HEK293 (cell line): Measurements from ENCODE around the gene ADRA2B.

Experiments used
- CTCF ChIA-PET: fragments of 350-600 bp; formaldehyde crosslinking; extraction: SDS; loops from one replicate; lab custom pipeline; 2021; ENCODE audit warnings: antibody characterized with exemption; lab: Yijun Ruan, JAX
- POLR2A ChIA-PET: fragments of 300-600 bp; formaldehyde crosslinking; extraction: SDS; loops from one replicate; lab custom pipeline; 2020; ENCODE audit warnings: antibody characterized with exemption, inconsistent platforms; lab: Yijun Ruan, JAX
- H3K27ac ChIP-seq: fragments of 200-500 bp; sonication (Bioruptor generic); 2 replicates; pipeline ENCODE4 v1.5.1; 2014; ENCODE audit warnings: low read depth, low read length, control low read depth, inconsistent platforms; ENCODE audit errors: extremely low read depth
- H3K36me3 ChIP-seq, 2 experiments: fragments of 200-500 bp in 1 of 2; sonication (Bioruptor generic) in 1 of 2; 1 replicate in 1 of 2; 2 replicates in 1 of 2; pipeline ENCODE4 v1.5.1; 2014 to 2017; ENCODE audit warnings: inconsistent platforms in 2 of 2, low read length in 2 of 2; ENCODE audit not compliant: control insufficient read depth in 2 of 2, insufficient read depth in 1 of 2
- H3K4me1 ChIP-seq: fragments of 200-500 bp; sonication (Bioruptor generic); 2 replicates; pipeline ENCODE4 v1.5.1; 2014; ENCODE audit warnings: mild to moderate bottlenecking, low read length, inconsistent platforms; ENCODE audit not compliant: control insufficient read depth, insufficient read depth
- H3K4me3 ChIP-seq: 2 replicates; pipeline ENCODE4 v1.5.1; 2011; ENCODE audit warnings: low read depth, mild to moderate bottlenecking, control low read depth, low read length, moderate library complexity
- H3K9me3 ChIP-seq: fragments of 200-500 bp; sonication (Bioruptor generic); 2 replicates; pipeline ENCODE4 v1.5.1; 2014; ENCODE audit warnings: low read depth, low read length, inconsistent platforms; ENCODE audit not compliant: control insufficient read depth, insufficient read depth
- BCL6B ChIP-seq: fragments of 450-650 bp; formaldehyde crosslinking; IDR thresholded peaks from 2 replicates; pipeline ENCODE4 v1.5.1; 2017; ENCODE audit warnings: missing biosample characterization, missing genetic modification characterization
- GLI2 ChIP-seq: fragments of 450-650 bp; formaldehyde crosslinking; IDR thresholded peaks from 2 replicates; pipeline ENCODE4; 2017; ENCODE audit warnings: missing biosample characterization, missing genetic modification characterization, low read depth, borderline replicate concordance
- HOXC10 ChIP-seq: sonication (generic); formaldehyde crosslinking; IDR thresholded peaks from 2 replicates; pipeline ENCODE4 v1.8.1; 2023; ENCODE audit warnings: mild to moderate bottlenecking, missing genetic modification reagents
- KLF17 ChIP-seq: fragments of 450-650 bp; formaldehyde crosslinking; IDR thresholded peaks from 2 replicates; pipeline ENCODE4 v1.5.1; 2016; ENCODE audit warnings: missing biosample characterization, missing genetic modification characterization
- OVOL3 ChIP-seq: fragments of 450-650 bp; formaldehyde crosslinking; IDR thresholded peaks from 2 replicates; pipeline ENCODE4 v1.5.1; 2016; ENCODE audit warnings: missing biosample characterization, missing genetic modification characterization
- SETDB1 ChIP-seq: IDR thresholded peaks from one replicate; pipeline ENCODE4 v1.6.1; 2017; ENCODE audit warnings: mild to moderate bottlenecking, low read length, moderate library complexity, mixed read lengths; ENCODE audit not compliant: insufficient read length
- ZBTB1 ChIP-seq: fragments of 450-650 bp; formaldehyde crosslinking; IDR thresholded peaks from 2 replicates; pipeline ENCODE4 v1.5.1; 2016; ENCODE audit warnings: missing biosample characterization, missing genetic modification characterization
- ZBTB21 ChIP-seq: fragments of 450-650 bp; formaldehyde crosslinking; IDR thresholded peaks from 2 replicates; pipeline ENCODE4 v1.5.1; 2017; ENCODE audit warnings: missing biosample characterization, missing genetic modification characterization
- ZBTB48 ChIP-seq: fragments of 450-650 bp; formaldehyde crosslinking; IDR thresholded peaks from 2 replicates; pipeline ENCODE4 v1.5.1; 2016; ENCODE audit warnings: missing biosample characterization, missing genetic modification characterization
- ZBTB7A ChIP-seq: fragments of 450-650 bp; formaldehyde crosslinking; IDR thresholded peaks from 2 replicates; pipeline ENCODE4 v1.5.1; 2016; ENCODE audit warnings: low read depth, missing biosample characterization, missing genetic modification characterization
- ZIC2 ChIP-seq: fragments of 450-650 bp; formaldehyde crosslinking; IDR thresholded peaks from 2 replicates; pipeline ENCODE4 v1.5.1; 2016; ENCODE audit warnings: missing biosample characterization, missing genetic modification characterization
- ZNF10 ChIP-seq: fragments of 450-650 bp; formaldehyde crosslinking; IDR thresholded peaks from 2 replicates; pipeline ENCODE4 v1.5.1; 2017; ENCODE audit warnings: missing biosample characterization, missing genetic modification characterization
- ZNF132 ChIP-seq: fragments of 450-650 bp; formaldehyde crosslinking; IDR thresholded peaks from 2 replicates; pipeline ENCODE4 v1.5.1; 2017; ENCODE audit warnings: missing biosample characterization, missing genetic modification characterization, borderline replicate concordance
- ZNF19 ChIP-seq: fragments of 450-650 bp; formaldehyde crosslinking; IDR thresholded peaks from 2 replicates; pipeline ENCODE4; 2016; ENCODE audit warnings: missing biosample characterization, missing genetic modification characterization, low read depth
- ZNF302 ChIP-seq: fragments of 450-650 bp; formaldehyde crosslinking; IDR thresholded peaks from 2 replicates; pipeline ENCODE4 v1.5.1; 2016; ENCODE audit warnings: missing biosample characterization, missing genetic modification characterization, low read depth
- ZNF324 ChIP-seq: fragments of 450-650 bp; formaldehyde crosslinking; IDR thresholded peaks from 2 replicates; pipeline ENCODE4 v1.5.1; 2016; ENCODE audit warnings: missing biosample characterization, missing genetic modification characterization
- ZNF350 ChIP-seq: fragments of 450-650 bp; formaldehyde crosslinking; IDR thresholded peaks from 2 replicates; pipeline ENCODE4 v1.5.0; 2017; ENCODE audit warnings: missing biosample characterization, mild to moderate bottlenecking, missing genetic modification characterization
- ZNF423 ChIP-seq: fragments of 450-650 bp; formaldehyde crosslinking; IDR thresholded peaks from 2 replicates; pipeline ENCODE4 v1.5.1; 2016; ENCODE audit warnings: missing biosample characterization, missing genetic modification characterization
- ZNF449 ChIP-seq: fragments of 450-650 bp; formaldehyde crosslinking; IDR thresholded peaks from 2 replicates; pipeline ENCODE4 v1.5.1; 2017; ENCODE audit warnings: missing biosample characterization, mild to moderate bottlenecking, missing genetic modification characterization, moderate library complexity
- ZNF610 ChIP-seq: fragments of 450-650 bp; formaldehyde crosslinking; IDR thresholded peaks from 2 replicates; pipeline ENCODE4 v1.5.1; 2016; ENCODE audit warnings: missing biosample characterization, missing genetic modification characterization, borderline replicate concordance
- ZNF692 ChIP-seq: fragments of 450-650 bp; formaldehyde crosslinking; IDR thresholded peaks from 2 replicates; pipeline ENCODE4 v1.5.1; 2016; ENCODE audit warnings: missing biosample characterization, missing genetic modification characterization
- ZNF768 ChIP-seq: fragments of 450-650 bp; formaldehyde crosslinking; IDR thresholded peaks from 2 replicates; pipeline ENCODE4 v1.5.1; 2018; ENCODE audit warnings: missing biosample characterization, mild to moderate bottlenecking, missing genetic modification characterization
- TF ChIP-seq, protein P1 (sequence below): fragments of 450-650 bp; formaldehyde crosslinking; IDR thresholded peaks from 2 replicates; pipeline ENCODE4 v1.5.1; 2017; ENCODE audit warnings: missing biosample characterization, missing genetic modification characterization

The ADRA2B gene

DNA sequence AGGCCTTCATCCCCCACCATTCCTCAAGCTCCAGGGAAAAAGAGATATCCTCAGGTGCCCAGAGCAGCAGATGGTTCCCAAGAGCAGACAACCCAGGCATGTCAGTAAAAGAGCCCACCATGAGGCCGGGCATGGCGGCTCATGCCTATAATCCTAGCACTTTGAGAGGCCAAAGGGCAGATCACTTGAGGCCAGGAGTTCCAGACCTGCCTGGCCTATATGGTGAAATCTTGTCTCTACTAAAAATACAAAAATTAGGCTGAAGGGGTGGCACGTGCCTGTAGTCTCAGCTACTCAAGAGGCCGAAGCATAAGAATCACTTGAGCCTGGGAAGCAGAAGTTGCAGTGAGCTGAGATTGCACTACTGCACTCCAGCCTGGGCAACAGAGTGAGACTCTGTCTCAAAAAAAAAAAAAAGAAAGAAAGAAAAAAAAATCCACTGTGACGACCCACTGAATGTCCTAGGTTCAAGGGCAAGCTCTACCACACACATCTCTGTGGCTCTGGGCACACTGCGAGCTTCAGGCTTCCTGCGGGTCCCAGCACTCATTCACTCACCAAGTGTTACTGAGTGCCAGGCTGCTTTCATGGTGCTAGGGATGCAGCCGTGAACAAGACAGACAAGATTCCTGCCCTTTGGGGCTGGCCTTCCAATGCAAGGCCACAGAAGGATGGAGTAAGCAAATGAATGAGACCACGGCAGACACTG, 35.4 kb upstream of the ADRA2B start (continued):
- TF ChIP-seq, protein P1, sequence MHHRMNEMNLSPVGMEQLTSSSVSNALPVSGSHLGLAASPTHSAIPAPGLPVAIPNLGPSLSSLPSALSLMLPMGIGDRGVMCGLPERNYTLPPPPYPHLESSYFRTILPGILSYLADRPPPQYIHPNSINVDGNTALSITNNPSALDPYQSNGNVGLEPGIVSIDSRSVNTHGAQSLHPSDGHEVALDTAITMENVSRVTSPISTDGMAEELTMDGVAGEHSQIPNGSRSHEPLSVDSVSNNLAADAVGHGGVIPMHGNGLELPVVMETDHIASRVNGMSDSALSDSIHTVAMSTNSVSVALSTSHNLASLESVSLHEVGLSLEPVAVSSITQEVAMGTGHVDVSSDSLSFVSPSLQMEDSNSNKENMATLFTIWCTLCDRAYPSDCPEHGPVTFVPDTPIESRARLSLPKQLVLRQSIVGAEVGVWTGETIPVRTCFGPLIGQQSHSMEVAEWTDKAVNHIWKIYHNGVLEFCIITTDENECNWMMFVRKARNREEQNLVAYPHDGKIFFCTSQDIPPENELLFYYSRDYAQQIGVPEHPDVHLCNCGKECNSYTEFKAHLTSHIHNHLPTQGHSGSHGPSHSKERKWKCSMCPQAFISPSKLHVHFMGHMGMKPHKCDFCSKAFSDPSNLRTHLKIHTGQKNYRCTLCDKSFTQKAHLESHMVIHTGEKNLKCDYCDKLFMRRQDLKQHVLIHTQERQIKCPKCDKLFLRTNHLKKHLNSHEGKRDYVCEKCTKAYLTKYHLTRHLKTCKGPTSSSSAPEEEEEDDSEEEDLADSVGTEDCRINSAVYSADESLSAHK: no peak

- ChIA-PET CTCF (interaction anchor here (0.7 to 2.9 kb wide), 3 partner anchors 24 to 158 kb away, joined by 4 to 17 read pairs (median 5); no protein-coding TSS in a partner anchor), POLR2A (no interaction called here)
- Histone ChIP-seq H3K9me3 (no peaks in the 10 kb centered on the region), H3K4me3 (no peak overlapping the region), H3K36me3 (no peaks in the 10 kb centered on the region)
- no peak for TF ChIP-seq SETDB1
- TF ChIP-seq ZBTB21 (tag by site-specific recombination): no peak
- no peak for TF ChIP-seq ZBTB48
- TF ChIP-seq ZNF324 (tag by site-specific recombination): no peak
- TF ChIP-seq BCL6B (tag by site-specific recombination): no peak
- no peak for TF ChIP-seq HOXC10
- TF ChIP-seq ZNF132 (tag by site-specific recombination): no peak
- TF ChIP-seq ZNF610 (tag by site-specific recombination): no peak
- TF ChIP-seq ZNF423 (tag by site-specific recombination): no peak
- TF ChIP-seq, all 188 proteins: peak for 0
- peaks cover 9% of the 10 kb centered on the region; the same call in 1 of the 2 replicates for H3K4me1 ChIP-seq
- H3K27ac ChIP-seq: no peak overlapping the region
Measured at GRCh38 chr2:96150791-96151594, 34.6 kb upstream of the ADRA2B start.

DNA sequence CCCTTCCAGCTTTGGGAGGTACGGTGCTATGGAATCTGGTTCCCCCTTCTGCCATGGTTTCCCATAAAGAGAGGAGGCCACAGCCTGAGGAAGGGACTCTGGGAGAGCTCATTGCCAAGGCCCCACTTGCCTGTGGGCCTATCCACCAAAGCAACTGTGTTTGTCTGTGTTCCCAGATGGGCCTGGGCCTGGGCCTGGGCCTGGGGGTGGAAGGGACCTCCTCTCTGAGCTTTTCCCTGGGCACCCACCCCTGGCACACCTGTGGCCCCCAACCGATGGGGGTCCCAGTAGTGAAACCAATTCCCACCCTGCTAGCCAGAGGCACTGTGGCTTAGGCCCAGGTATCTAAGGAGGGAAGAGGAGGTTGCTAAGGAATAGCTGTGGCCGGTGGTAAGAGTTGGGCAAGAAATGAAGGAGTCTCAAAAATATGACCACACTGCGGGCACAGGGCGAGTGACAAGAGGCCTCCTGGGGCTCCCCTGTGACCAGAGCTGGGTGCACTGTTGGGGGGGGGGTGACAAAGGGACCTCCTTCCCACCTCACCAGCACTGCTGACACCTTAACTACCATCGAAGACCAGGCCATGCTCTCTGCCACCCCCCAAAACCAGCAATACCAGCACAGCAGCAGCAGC, 33.8 kb upstream of the ADRA2B start:
- ChIA-PET CTCF (interaction anchor here (0.7 to 2.9 kb wide), 3 partner anchors 24 to 157 kb away, joined by 4 to 17 read pairs (median 5); no protein-coding TSS in a partner anchor), POLR2A (no interaction called here)
- TF ChIP-seq ZBTB1 (tag by site-specific recombination) (no peak), GLI2 (no peak), ZNF350 (tag by site-specific recombination) (no peak), ZNF692 (tag by site-specific recombination) (no peak), OVOL3 (tag by site-specific recombination) (no peak), ZBTB7A (tag by site-specific recombination) (no peak), ZNF10 (tag by site-specific recombination) (no peak), ZNF768 (tag by site-specific recombination) (no peak), ZIC2 (tag by site-specific recombination) (no peak), ZNF19 (tag by site-specific recombination) (no peak), ZNF449 (tag by site-specific recombination) (no peak), ZNF302 (no peak), KLF17 (tag by site-specific recombination) (no peak)
- H3K36me3 ChIP-seq: no peaks in the 10 kb centered on the region
- H3K4me3 ChIP-seq: no peak overlapping the region
- no peaks in the 10 kb centered on the region for H3K9me3 ChIP-seq
- H3K27ac ChIP-seq: no peak overlapping the region
- peaks cover 9% of the 10 kb centered on the region; the same call in 1 of the 2 replicates for H3K4me1 ChIP-seq
